ENCODE results near the gene VWA3A.
"Not testable (repeated sequence)": the region's sequence is repeated elsewhere in the genome, so short reads cannot be mapped to it uniquely, and the experiment has no call there.

VWA3A gene, protein sequence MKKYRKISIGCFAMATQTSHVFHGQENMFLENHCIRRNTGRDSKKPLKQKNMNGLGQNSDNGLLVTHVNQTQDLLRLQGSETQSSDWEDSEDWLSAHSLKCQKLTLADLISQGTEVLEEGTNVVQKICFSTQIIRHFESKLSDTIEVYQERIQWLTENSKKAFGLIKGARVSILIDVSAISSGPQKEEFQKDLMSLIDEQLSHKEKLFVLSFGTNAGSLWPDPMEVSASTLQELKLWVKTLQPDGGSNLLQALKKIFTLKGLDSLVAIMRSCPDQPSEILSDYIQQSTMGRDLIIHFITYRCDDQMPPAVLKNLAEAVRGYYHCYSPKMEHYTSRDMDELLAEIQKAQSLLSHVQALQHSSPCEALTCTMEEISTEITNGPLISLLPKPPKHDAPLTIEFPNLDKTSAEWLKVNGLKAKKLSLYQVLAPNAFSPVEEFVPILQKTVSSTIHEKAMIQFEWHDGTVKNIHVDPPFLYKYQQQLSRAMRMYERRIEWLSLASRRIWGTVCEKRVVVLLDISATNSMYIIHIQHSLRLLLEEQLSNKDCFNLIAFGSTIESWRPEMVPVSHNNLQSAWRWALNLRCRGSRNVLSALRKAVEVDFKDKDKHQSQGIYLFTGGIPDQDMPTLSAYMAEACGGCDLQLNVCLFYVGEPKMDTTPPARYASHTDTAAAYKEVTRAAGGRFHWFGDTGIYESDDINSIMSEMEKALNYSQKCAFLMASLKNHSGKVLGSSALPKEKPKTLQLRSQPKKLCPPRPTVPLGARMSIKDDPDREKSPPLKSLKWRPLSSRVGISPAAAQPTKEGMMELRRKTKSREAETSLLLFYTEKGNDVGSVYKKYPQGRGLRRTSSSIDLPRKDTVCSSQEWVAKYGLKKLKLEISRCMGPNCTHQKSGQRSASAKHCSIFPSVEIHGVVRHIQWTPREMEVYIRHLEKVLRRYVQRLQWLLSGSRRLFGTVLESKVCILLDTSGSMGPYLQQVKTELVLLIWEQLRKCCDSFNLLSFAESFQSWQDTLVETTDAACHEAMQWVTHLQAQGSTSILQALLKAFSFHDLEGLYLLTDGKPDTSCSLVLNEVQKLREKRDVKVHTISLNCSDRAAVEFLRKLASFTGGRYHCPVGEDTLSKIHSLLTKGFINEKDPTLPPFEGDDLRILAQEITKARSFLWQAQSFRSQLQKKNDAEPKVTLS

DNA sequence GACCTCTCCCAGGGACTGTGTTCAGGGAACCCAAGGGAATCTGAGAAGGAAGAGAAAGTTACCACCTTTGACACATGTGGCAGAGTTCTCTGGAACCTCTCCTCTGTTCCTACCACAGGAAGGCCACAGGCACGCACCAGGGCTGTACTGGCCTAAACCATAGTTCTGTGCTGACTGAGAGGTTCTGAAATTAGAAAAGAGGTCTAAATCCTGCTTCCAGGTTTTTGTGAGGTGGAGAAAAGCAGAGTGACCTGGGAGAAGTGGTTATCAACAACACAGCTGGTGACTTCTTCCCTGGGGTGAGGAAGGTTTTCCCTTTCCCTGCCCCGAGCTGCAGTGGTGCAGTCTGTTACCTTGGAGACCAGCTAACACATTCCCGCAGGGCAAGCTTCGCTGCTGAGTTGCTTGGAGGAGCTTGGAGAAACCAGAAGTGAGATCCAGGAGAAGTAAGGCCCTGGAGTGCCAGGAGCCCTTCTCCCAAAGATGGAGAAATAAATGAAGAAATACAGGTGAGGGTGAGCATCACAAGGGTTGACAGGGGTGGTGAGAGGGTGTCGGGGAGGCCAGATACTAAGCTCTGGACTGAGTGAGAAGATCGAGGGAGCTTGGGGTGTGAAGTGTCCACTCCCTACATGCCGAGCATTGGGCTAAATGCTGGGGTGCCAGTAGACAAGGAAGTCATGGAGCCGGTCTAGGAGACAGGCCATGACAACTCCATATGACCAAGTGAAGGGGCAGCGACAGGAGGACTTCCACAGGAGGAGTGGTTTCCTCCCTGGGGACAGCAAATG is at the start of gene VWA3A:
TSS of gene VWA3A (plus strand) at position 399 of the 791 bp plus-strand sequence. CDS start at position 496, 97 bp downstream.
- DNase-seq (ENCODE audit: low spot score) = peak; percentile 28

- not testable (repeated sequence) for DNase-seq (ENCODE audit: low spot score)
Measured at GRCh38 chr16:22043882-22044281, 48.5 kb upstream of the VWA3A start.

DNA sequence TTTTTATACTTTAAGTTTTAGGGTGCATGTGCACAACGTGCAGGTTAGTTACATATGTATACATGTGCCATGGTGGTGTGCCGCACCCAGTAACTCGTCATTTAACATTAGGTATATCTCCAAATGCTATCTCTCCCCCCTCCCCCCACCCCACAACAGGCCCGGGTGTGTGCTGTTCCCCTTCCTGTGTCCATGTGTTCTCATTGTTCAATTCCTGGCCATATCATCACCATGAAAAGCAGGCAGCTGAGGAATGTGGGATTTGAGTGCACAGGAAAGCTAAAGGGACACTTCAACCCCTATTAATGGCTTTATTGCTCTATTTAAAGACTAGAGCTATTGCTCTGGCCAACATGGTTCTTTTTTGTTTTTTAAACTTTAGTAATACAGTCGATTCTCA is 46.5 kb upstream of the VWA3A start:
- not testable (repeated sequence) for DNase-seq (ENCODE audit: low spot score)

- DNase-seq (ENCODE audit: low spot score) = no peak
Measured at GRCh38 chr16:22050963-22051362, 41.4 kb upstream of the VWA3A start.

GRCh38 chr16:22052980-22053379 is 39.4 kb upstream of the VWA3A start:
- DNase-seq (ENCODE audit: low spot score) = no peak

DNA sequence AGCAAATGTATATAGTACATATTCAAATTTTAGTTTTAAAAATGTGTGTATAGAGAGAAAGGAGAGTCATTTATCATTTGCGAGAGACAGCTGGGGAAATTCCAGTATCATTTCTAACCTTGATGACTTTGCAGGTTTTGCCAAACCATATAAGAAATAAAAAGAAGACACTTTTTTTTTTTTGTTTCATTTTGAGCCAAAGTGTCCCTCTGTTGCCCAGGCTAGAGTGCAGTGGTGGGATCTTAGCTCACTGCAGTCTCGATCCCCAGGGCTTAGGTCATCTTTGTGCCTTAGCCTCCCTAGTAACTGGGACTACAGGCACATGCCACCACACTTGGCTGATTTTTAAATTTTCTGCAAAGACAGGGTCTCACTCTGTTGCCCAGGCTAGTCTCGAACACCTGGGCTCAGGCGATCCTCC is 38.4 kb upstream of the VWA3A start:
- DNase-seq (ENCODE audit: low spot score) = no peak

GRCh38 chr16:22054847-22055590 is 37.3 kb upstream of the VWA3A start:
- no peak for DNase-seq (ENCODE audit: low spot score)

- no peak for DNase-seq (ENCODE audit: low spot score)
Measured at GRCh38 chr16:22055881-22056280, 36.5 kb upstream of the VWA3A start.

DNA sequence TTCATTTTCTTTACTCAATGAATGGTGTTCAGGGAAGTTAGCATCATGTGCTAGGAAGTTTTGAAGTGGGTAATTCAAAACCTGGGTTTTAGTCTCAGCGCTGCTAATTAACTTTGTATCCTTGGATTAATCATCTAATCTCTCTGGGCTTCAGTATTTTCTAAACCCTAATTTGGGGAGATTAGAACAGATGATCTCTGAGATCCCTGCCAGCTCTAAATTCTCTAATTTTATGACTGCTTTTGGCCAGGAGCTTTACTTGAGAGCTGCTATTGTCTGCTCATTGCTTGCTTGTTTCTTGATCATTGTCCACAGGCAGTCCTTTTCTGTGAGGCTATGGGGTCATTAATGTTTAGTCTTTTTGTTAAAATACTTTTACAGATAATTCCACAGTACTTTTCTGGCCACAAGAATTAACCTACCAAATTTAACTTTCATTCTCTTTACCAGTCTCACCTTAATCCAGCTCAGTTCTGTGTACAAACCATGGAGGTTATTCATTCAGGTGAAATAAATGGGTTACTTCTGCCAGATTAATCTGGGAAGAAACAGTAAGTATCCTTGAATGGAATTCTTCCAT is 28.4 kb upstream of the VWA3A start:
- DNase-seq (ENCODE audit: low spot score) = no peak

DNA sequence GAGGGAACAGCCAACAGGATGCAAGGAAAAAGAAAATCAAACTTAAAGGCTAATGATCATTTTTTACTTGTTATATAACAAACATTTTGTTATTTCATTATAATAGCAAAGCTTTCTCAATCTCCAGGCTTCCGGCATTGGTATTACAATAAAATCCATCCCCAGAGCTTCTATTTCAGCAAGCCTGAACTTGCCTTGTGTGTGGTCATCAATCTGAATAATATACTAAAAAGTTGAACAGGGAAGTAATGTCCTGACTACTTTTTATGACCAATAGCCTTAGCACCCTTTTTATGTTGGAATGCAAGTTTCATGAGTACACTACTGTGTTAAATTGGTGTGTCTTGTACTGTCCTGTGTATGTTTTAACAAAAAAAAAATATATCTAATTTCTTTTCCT is 27.1 kb upstream of the VWA3A start:
- DNase-seq (ENCODE audit: low spot score) = no peak

DNA sequence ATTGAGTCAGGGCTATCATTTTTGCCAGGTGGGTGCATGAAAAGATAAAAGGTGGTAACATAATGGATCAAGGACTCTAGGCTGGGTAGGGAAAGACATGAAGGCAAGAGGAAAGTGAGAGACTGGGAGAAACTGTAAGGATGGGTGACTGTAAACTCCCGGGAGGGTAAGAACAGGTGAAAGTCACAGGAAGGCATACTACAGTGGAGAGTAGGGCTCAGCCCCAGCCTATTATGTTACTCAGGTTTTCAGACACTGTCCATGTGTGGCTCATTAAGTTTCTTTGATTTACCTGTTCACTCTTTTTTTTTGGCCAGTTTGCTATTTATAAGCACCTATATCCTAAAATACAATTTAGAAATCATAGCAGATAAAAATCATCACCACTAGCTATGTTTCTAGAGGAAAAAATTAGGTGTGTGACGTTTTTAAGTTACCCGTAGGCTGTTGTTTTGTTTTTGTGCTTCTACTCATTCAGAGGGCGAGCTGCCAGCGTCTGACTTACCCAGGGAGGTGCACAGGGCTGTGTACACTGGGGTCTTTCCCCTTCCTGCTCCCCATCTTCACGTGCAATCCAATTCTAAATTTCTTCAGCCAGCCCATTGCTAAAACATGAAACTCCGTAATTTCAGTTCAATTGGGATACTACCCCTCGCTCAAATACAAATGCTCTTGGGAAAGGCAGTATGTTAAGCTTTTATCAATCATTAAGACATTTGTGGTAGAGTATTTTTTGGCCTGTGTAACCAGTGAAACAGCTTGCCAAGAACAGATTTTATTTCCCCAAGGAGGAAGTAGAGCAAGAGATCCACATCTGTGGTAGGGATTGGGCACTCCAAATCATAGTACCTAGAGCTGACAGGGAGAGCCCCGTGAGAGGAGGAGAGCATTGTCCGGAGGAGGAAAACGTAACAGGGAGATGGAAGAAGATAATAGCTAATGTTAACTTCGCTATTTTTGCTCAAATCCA is 21.7 kb upstream of the VWA3A start:
- DNase-seq (ENCODE audit: low spot score) = no peak

DNA sequence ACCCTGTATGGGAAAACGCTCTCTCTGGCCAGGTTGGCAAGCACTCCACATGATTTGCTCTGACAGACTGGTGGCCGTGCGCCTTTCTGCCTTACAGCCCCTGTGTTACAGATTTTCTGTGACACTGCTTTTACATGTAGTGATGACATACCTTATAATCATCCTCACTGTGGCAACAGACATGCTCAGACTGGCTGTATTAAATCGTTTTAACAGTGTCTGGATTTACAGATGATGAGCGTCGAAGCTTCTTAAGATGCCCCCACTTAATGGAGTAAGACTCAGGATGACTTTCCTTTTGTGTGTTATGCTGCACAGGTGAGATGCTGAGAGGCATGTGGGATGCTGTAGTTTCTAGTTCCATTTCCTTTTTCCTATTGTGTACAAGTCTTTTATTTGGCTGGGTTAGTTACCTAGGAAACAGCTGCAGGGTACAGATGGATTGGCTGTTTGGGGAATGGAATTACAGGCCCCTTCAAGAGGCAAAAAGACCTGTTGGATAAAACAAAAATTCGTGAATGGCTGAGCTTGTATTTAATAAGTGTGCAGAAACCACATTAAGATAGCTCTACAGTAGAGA is 20.9 kb upstream of the VWA3A start:
- DNase-seq (ENCODE audit: low spot score) = no peak

DNA sequence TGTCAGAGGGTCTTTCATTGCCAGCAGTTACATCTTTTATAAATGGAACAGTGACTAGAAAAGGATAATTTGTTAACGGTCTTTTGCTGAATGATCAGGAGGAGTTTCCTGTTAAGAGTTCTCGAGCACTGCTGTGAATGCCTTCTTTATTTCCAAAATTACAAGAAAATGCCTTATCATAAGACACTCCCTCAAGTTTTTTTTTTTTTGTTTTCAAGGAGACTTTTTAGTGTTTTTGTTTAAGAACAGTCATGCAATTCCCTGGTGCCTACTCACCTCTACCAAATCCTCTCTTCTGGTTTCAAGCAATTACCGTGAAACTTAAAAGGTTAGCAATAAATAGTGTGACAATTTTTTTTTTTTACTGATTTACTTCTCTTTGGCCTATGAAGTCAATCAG is 19.0 kb upstream of the VWA3A start:
- no peak for DNase-seq (ENCODE audit: low spot score)

DNA sequence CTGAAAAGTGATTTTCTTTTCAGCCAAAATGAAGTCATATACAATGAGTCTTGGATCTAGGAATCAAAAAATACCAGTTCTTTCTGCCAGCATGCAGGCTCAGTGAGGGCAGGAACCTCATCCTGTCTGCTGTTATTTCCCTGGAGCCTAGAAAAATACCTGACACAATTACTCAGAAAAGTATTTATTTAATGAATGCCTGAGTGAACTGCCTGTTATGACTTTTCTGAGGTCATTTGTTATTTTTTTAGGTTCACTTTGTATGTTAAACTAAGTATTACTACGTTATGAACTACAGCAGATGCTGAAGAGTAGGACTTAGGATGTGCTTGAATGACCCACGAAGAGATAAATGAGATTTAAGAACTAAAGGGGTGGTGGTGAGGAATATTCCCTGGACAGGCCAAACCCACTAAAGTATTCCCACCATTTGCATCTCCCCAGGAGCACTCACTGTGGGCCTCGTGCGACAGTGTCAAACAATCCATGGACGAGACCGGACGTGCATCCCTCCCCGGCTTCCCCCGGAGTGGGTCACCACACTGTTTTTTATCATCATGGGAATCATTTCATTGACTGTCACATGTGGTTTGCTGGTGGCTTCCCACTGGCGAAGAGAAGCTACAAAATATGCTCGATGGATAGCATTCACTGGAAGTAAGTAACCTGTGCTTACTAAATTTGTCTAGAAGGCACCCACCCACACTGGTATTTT is 17.1 kb upstream of the VWA3A start:
- DNase-seq (ENCODE audit: low spot score) = no peak

GRCh38 chr16:22075776-22076175 is 16.6 kb upstream of the VWA3A start:
- DNase-seq (ENCODE audit: low spot score) = no peak

DNA sequence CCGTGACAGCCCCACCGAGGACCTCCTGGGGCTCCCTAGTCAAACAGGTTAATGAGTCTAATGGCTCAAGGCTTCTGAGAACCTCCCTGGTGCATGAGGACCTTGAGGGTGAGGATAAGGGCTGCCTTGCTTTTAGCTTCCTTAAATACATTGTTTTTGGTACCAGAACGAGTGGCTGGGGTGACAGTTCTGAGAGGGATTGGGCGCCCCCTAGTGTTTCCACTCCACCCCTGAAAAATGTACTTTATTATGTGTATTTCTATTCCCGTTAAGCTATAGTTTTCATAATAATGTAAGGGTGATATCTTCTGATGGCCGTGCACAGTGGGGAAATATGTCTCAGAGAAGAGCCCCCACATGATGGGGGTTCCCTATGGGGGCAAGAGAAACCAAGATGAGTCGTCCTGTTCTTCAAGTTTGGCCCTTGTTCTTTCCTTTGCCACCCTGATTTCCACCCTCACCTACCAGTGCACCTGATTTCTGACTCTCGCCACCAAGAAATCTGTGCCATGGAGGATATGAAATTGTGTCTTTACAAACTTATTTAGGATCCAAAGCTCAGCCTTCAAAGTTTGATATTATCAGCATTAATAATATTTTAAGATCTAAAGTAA is 14.5 kb upstream of the VWA3A start:
- DNase-seq (ENCODE audit: low spot score) = peak; percentile 30

- no peak for DNase-seq (ENCODE audit: low spot score)
Measured at GRCh38 chr16:22078656-22079055, 13.7 kb upstream of the VWA3A start.

- DNase-seq (ENCODE audit: low spot score) = no peak
Measured at GRCh38 chr16:22081050-22081449, 11.3 kb upstream of the VWA3A start.
